NCI-H1092 (cell line): ENCODE measurements around the gene TMEM89.

ENCODE experiments used
- DNase-seq: peaks from one replicate; lab custom pipeline; 2025; lab: John Stamatoyannopoulos, UW

Gene TMEM89, protein sequence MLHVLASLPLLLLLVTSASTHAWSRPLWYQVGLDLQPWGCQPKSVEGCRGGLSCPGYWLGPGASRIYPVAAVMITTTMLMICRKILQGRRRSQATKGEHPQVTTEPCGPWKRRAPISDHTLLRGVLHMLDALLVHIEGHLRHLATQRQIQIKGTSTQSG

DNA sequence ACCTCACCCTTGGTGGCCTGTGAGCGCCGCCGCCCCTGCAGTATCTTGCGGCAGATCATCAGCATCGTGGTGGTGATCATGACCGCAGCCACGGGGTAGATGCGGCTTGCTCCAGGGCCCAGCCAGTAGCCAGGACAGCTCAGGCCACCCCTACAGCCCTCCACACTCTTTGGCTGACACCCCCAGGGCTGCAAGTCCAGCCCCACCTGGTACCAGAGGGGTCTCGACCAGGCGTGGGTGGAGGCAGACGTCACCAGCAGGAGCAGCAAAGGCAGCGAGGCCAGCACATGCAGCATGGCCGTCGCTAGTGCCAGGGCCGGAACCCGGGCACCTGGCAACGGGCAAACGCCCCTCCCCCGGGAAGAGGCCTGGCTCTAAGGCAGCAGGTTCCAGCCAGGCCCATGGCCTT is at the start of gene TMEM89:
TMEM89 (minus strand) TSS at position 309 of the 409 bp plus-strand sequence; CDS start at position 296, 13 bp downstream.
- DNase-seq = no peak

DNA sequence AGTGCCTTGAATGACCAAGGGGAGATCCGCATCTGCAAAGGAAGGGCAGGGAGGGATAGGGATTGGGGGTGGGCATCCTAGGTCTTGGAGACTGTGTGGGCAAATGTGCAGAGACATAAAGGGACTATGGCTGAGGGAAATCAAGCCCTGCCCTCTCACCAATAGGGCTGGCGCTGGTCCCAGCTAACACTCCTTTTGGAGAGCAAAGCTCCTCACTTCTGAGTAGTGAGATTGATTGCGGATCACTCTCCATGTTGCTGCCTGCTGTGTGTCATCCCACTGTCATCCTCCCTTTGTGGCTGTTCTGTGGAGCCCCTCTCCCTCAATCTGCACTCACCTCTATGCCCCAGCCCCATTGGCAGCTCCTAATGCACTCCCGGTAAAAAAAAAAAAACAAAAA is 43.4 kb upstream of the TMEM89 start:
- DNase-seq = no peak

DNA sequence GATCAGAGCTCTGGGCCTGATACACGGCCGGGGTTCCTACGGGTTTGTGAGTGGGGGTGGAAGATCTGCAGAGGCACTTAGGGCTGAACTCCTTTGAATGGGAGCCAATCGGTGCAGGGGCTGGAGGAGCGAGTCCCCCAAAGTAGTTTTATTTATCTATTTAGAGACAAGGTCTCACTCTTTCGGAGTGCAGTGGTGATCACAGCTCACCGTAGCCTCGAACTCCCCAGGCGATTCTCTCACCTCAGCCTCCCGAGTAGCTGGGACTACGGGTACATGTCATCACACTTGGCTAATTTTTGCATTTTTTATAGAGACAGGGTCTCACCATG is 42.7 kb upstream of the TMEM89 start:
- DNase-seq = no peak

DNA sequence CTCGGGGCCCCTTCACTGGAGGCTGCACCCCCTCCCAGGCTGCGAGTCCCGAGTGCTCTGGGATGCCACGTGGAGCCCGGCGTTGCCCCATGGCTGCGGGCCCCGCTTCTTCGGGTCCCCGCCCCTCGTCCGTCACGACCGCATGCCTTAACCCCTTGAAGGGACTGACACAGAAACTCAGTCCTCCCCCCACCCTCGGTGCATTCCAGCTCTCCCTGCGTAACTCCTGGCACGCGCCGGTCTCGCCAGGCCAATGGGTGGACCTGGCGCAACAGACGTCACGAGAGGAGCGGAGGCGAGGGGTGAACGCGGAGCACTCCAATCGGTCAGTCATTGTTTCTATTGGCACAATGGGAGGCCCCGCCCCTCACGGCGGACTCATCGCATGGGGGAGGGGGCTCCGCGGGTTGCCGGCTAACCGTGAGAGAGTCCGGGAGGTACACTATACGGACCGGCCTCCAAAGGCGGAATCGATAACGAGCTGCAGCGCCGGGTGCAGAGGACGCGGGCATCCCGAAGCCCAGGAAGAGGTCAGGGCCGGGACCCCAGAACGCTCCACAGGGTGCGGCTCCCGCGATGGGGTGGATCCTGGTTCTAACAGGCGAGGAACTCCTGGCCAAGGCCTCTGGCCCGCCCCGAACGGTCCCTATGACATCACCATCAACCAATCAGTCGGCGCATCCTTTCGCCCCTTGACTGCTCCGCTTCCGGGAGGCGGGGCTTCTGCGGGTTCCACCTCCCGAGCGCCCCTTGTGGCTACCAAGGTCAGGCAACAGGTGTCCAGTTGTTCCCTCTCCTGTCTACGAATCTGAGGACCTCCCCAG is 42.1 kb upstream of the TMEM89 start:
- DNase-seq = peak; percentile 93

DNA sequence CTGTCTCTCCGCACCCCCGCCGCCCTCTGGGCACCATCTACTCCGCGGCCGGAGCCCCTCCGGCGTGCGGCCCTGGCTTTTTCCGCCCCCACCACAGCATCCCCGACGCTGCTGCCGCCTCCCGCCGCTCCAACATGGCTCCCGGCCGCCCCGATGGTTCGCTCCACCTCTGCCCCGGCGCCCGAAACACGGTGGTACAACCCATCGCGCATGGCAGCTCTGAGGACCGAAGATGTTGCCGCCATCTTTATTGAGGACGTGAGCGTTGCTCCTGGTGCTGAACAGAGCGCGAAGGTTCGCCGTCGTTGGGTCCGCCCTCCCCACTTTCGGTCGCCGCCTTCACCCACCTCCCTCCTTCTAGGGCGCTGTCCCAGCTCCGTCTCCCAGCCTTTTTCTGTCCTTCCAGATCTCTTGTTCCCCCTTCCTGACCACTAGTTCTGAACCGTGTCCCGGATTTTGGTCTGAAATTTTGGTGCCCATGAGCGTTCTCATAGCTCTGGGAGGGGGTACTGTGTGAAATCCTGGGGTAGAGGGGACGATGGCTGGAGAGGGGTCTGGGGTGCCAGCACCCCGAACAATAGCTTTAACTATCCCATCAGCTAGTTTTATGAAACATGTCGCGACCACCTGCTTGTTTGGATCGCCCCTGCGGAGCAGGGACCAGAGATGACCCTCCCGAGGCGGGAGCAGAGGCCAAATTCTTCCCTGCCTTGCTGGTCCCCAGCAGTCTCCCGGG is 41.4 kb upstream of the TMEM89 start, which contains the start of gene CELSR3:
CELSR3 (minus strand) TSS at position 134 of the 736 bp plus-strand sequence. CDS start 252 bp downstream, outside the sequence.
- peak; percentile 89 for DNase-seq

DNA sequence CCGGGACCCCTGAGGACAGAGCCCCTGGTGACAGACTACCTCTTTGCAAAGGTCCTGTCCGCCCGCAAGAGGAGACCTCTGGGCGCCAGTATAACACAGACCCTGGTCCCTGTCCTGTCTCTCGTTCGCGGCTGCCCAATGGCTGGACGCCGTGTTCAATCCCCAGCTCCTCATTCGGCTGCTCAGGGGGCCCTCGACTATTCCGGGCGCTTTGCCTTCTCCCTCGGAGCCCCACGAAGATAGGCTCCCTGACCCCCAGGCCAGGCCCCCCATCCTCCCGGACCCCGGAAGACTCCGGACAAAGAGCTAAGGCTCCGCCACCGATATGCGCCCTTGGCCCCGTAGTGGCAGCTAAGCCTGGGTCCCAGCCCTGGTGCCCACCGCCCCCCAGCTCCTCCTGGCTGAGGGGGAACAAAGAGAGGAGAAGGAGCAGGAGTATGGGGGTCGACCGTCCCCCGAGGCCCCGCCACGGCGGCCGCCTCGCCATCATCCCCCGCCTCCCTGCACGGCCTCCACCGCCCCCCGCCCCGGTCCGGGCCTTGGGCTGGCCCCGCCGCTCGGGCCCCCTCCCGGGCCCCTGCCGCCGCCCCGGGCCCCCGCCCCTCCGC is 40.7 kb upstream of the TMEM89 start:
- DNase-seq = no peak

DNA sequence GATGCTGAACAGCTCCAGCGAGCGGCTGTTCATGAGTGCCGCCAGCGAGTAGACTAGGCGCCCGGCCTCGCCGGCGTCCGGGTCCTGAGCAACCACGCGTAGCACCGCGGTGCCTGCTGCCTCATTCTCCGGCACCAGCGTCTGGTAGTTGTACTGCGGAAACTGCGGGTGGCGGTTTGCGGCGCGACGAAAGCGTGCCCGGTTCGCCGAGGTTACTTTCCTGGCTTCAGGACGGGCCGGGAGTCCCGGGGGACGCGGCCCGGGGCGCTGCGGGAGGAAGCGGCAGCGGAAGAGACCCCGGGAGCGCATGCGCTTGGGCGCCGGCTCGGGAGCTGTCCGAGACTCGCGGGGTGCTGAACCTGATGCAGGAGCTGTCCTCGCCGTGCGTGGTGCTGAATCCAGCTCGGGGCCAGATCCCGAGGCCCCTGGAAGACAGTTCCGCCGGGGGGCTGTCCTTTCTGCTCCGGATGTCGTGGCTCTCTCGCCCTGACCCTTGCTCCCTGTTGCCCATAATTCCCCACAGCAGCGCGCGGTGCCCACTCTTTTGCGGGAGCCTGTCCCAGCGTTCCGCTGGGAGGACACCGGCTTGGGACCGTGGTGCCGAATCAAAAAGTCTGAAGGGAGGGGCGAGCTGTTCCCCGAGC is 40.1 kb upstream of the TMEM89 start:
- no peak for DNase-seq

DNA sequence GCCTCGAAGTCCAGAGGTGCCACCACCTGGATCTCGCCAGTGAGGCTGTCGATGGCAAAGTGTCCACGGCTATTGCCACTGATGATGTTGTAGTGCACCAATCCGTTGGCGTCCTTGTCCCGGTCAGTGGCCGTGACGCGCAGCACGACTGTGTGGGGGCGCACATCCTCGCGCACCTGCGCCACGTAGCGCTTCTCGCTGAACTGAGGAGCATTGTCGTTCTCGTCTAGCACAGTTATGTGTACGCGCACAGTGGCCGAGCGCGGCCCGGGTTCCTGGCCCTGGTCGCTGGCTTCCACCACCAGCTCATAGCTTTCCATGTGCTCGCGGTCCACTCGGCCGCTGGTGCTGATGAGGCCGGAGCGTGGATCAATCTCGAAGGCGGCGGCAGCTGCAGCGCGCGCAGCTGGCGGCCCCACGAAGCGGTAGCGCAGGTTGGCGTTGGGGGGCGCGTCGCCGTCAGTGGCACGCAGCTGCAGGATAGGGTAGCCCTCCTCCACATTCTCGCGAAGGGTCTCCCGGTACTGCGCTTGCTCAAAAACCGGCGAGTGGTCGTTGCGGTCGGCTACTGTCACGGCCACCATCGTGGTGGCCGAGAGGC is 39.3 kb upstream of the TMEM89 start:
- DNase-seq = no peak

DNA sequence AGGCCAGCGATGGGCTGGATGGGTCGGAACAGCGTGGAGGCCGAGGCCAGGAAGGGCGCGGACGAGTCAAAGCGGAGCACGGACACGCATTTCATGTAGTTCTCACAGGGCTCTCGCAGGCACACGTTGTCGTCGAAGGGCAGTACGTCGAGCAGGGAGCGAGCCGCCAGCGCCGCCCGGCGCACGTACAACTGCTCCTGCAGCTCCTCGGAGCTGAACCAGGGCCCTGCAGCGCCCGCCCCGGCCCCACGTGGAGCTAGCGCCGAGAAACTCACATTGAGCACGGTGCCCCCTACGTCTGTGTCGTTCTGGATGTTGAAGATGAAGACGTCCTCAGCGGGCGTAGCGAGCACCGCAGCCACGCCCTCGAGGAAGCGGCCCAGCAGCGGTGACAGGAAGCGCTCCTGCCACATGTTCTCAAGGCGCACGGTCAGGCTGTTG is 35.3 kb upstream of the TMEM89 start:
- no peak for DNase-seq

DNA sequence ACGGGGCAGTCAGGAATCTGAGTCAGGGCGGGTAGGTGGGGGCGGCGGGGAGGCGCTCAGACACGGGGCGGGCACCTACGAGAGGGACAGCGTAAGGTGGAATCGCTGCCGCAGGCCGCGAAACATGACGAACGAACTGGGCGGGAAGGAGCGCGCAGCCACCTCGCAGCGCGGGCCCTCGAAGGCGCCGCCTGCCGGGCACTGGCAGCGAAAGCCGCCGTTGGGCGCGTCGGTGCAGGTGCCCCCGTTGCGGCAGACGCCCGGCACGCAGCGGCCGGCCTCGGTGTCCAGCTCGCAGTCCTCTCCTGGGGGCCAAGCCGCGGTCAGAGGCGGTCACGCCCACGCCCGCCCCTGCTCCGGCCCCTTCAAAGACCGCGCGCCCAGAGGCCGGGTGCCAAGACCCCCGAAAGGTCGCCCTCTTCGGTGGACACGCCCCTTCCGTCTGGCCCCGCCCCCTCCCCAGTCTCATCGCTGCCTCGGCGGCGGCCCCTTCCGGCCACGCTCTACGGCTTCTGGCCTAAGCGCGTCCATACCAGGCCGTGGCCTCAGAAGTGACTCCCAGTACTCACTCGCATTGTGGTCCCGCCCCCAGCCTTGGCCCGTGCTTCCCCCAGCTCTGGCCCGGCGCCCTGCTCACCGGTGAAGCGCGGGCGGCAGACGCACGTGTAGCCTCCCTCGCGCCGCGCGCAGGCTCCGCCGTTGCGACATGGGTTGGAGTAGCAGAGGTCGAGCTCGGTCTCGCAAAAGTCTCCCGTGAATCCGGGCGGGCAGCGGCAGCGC is 34.7 kb upstream of the TMEM89 start:
- DNase-seq = no peak

DNA sequence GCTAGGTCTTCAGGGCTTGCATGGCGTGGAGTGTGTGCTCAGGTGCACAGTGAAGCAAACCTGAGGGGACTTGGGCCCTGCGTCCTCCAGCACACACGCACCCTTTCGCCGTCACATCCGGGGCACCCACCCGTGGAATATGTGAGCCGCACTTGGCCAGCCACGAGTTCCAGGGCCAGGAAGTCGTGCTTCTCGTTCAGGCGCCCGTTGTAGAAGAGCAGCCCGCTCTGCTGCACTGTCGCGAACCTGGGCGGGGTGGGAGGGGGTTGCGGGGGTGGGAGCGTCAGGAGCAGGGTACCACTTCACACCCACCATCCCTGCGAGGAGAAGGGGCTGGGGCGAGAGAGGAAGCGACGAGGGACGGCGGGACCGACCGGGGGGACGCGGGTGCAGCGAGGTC is 34.0 kb upstream of the TMEM89 start:
- no peak for DNase-seq

DNA sequence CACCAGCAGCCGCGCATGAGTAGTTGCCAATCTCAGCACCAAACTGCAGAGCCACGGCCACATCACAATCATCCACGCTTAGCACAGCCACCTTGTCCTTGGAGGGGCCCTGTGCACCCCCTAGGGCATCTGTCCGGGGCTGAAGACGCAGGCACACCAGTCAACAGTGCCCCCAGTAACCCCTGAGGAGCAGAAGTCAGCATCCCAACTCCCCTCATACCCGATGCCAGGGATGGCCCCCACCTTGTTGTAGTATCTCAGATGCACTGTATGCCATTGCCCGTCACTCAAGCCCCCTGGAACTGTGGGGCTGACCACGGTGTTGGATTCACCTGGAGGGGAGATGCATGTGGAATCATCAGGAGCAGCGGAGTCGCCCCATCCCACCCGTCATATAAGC is 33.5 kb upstream of the TMEM89 start:
- DNase-seq = no peak

DNA sequence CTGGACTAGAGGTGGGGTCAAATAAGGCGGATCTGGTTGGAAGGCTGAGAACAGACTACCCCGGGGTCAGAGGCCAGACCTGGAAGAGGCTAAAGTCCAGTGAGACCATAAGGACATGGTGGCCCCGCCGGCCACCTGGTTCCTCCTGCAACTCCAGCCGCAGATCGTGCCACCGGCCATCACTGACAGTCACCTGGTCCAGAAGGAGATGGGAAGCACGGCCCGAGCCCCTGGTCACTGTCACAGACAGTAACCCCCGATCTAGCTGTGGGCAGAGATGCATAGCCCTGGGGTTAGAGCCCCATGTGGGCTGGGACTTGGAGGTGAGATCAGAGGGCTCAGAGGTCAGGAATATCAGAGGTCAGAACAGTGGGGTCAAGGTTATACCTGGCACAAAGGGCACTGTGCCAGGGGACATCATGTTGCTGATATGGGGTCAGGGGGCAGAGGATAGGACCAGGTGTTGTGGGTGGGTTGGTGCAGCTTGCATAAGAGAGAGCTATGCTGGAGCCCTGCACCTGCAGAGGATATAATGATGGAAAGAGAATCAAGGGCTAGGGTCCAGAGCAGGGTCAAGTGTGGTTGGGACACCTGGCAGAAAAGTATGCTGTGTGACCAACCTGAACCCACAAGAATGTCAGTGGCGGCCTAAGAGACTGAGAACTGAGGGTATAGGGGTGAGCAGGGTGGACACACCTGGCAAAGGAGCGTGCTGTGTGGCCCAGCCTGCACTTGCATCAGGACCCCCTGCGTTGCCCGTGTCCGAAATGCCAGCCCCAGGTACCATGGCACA is 31.6 kb upstream of the TMEM89 start:
- DNase-seq = no peak

DNA sequence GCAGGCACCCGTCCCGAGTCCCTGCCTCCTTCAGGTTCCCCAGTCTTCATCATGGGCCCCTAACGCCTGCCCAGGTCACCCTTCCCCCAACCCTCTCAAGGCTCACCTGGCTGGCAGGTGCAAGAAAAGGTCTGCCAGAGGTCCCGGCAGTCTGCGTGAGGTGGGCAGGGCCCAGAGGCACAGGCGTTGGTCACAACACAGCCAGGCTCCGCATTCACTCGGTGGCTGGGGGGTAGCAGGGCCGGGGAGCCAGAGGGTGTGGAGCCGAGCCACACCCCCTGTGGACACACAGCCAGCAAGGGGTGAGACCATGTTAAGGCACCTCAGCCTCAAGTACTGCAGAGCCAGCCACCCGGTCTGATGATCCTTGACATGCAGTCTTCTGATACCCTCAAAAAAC is 30.2 kb upstream of the TMEM89 start:
- no peak for DNase-seq

DNA sequence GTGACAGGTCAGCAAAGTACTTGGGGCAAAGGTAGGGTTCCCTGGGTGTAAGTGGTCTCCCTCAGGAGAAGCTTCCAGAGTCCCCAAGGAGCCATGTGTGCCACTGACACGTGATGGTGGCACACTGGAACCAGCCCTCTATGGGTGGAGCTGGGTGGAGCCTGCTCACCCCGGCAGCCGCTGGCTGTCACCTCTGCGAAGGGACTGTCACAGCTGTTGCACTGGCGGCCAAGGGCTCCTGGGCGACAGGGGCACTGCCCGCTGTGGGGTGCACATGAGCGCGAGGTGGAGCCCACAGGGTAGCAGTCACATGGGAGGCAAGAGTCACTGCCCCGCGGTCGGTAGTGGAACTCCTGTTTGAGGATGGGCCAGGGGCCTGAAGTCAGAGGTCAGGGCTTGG is 29.2 kb upstream of the TMEM89 start:
- no peak for DNase-seq

DNA sequence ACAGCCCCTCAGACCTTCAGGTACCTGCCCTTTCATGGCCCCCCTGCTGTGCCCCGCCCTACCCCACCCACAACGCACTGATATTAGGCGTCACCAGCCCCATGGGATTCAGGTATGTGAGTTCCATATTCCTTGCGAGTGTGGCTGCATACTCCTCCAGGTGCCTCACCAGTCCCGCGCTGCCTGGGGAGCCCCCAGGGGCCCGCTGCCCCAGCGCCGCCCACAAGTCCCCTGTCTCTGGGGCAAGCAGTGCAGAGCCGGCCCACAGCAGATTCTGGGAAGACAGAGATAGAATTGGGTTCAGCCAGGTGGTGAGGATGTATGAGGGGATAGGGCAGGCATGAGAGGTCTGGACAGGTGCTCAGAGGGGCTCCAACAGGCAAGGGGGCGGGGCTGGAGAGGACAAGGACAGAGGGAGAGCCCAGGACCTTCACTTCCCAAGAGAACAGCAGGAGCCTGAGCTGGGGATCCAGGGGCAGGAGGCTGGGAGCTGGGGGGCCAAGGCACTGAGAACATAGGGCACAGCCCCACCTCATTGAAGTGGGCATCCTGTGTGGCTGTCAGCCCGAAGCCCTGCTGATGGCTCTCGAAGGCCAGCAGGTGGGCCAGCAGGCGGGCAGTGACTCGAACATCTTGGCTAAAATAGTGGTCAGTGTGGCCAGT is 26.8 kb upstream of the TMEM89 start:
- DNase-seq = no peak

DNA sequence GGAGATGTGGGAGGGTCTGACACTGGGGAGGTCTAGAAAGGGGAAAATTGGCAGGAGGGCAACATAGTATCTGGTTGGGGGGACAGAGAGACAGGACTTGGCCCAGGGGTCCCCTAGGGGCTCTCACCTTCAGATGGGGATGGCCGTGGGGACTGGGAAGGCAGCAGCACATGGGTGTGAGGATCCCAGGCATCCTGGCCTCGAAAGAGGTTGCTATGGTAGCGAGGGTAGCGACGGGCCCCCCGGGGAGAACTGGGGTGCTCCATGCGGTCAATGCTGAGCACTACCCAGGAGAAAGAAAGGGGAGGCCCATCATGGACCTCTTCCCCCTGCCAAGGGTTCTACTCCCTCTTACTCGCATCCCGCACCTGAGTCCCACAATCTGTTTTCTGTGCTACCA is 26.1 kb upstream of the TMEM89 start:
- DNase-seq = no peak

DNA sequence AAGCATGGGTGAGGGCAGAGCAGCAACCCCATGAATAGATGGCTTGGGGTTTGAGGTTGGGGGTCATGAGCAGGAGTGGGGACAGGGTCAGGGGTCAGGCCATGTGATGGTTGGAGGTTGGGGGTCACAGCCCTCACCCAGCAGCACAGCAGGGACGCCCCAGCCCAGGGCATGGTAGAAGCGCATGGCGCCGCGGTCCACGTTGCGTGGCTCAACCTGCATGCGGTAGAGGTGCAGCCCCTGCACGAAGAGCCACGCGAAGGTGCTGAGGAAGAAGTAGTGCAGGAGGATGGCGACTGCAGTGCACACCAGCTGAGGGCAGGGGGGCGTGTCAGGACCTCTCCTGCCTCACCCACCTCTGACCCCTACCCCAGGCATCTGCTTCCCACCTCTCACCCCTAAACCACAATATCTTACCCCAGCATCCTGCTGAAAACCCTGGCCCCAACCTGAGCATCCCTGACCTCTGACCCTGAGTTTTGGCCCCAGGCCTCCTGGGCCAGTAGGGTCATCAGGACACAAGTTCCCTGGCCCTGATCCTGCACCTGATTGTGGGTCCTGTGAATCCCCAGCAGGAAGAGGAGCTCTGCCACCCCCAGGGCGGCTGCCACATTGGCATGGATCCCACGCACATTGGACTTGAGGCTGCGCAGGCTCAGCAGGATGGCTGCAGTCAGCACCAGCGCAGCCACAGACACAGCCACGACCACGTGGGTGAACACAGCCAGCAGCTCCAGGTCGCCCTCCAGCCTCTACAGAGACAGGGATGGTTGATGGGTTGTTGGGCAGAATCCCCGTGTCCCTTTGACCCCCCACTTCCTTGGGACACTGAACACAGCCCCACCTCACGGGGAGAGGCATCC is 23.6 kb upstream of the TMEM89 start:
- no peak for DNase-seq

DNA sequence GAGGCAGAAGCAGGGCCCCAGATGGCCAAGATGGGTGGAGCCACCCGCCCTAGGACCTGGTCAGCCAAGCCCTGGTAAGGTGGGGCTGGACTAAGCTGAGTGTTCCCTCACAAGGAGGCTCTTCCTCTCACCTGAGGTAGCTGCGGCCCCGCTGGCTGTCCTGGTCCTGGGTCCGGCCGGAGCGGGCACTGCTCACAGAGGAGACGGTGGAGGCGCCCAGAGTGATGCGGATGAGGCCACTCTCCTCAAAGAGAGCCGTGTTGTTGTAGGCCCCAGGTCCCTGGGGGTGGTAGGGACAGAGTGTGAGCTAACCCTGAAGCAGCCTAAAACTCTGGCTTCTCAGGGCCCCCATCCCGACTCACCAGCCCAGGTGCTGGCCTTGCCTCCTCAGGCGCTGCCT is 21.0 kb upstream of the TMEM89 start:
- no peak for DNase-seq
